Spleen (tissue), 11 donors: ENCODE results near the gene CD48. TPM values are rescaled to one million over a fixed set of nuclear protein-coding genes. Genes with fewer than 3 reads are reported as not detected.

Source experiments
- DNase-seq: peaks from one replicate; pipeline ENCODE4 v3.0.0-alpha.2; 2020
- H3K27ac ChIP-seq, 8 donors: fragments of 200-600 bp; sonication (generic) in 7 of 8; 1 replicate in 4 of 8; 2 replicates in 4 of 8; pipeline versions ENCODE4 v1.5.0 to v1.8.0; 2016 to 2021; ENCODE audit warnings: inconsistent platforms in 4 of 8, mild to moderate bottlenecking in 4 of 8, moderate library complexity in 1 of 8
- H3K27me3 ChIP-seq, 7 donors: fragments of 200-600 bp; sonication (generic) in 6 of 7; replicated peaks in 1 of 7; 1 replicate in 4 of 7; 2 replicates in 3 of 7; pipeline versions ENCODE4 v1.5.0 to v1.8.0; 2016 to 2021; ENCODE audit warnings: inconsistent platforms in 3 of 7, mild to moderate bottlenecking in 1 of 7
- H3K36me3 ChIP-seq, 6 donors: fragments of 200-600 bp; sonication (generic) in 5 of 6; 1 replicate in 4 of 6; 2 replicates in 2 of 6; pipeline versions ENCODE4 v1.5.0 to v1.8.0; 2016 to 2021; ENCODE audit warnings: inconsistent platforms in 2 of 6
- H3K4me1 ChIP-seq, 6 donors: fragments of 200-600 bp; sonication (generic) in 5 of 6; 1 replicate in 3 of 6; 2 replicates in 3 of 6; pipeline versions ENCODE4 v1.5.0 to v1.8.0; 2016 to 2021; ENCODE audit warnings: inconsistent platforms in 3 of 6
- H3K4me3 ChIP-seq, 8 donors: fragments of 200-600 bp; sonication (generic) in 7 of 8; 1 replicate in 4 of 8; 2 replicates in 4 of 8; pipeline versions ENCODE4 v1.5.0 to v1.8.0; 2016 to 2021; ENCODE audit warnings: inconsistent platforms in 4 of 8, mild to moderate bottlenecking in 4 of 8, moderate library complexity in 2 of 8
- H3K9me3 ChIP-seq, 8 donors: fragments of 200-600 bp; sonication (generic) in 7 of 8; 1 replicate in 4 of 8; 2 replicates in 4 of 8; pipeline versions ENCODE4 v1.5.0 to v1.8.0; 2016 to 2021; ENCODE audit warnings: inconsistent platforms in 4 of 8
- CTCF ChIP-seq, 11 experiments: fragments of 200-600 bp in 7 of 11; fragments of 450-650 bp in 4 of 11; sonication (generic) in 4 of 11; IDR thresholded peaks in 8 of 11; conservative IDR thresholded peaks in 3 of 11; 1 replicate in 7 of 11; 2 replicates in 4 of 11; pipeline versions ENCODE4 v1.4.0 to v1.8.0; 2016 to 2021; ENCODE audit warnings: antibody characterized with exemption in 11 of 11, inconsistent platforms in 4 of 11, mild to moderate bottlenecking in 1 of 11
- POLR2A ChIP-seq, 3 donors: fragments of 450-650 bp; IDR thresholded peaks; one replicate each; pipeline ENCODE4 v1.5.1; 2017; ENCODE audit warnings: antibody characterized with exemption in 3 of 3, mild to moderate bottlenecking in 1 of 3
- POLR2AphosphoS5 ChIP-seq, 3 donors: sonication (generic); formaldehyde crosslinking; IDR thresholded peaks; one replicate each; pipeline ENCODE4 v1.5.1; 2017; ENCODE audit warnings: antibody characterized with exemption in 3 of 3
- WGBS, 5 donors: extraction: QIAGEN DNeasy Blood & Tissue Kit in 3 of 5; methylation state at CpG; one replicate each; pipeline versions ENCODE4 v1.1.5 to v1.1.7; 2013 to 2018; 5-methylcytosine and 5-hydroxymethylcytosine counted together
- intact Hi-C: fragments of 100-400 bp; cut with DNase I; formaldehyde crosslinking; loops from one replicate; pipeline ENCODE4 v1.15.0; 2023; ENCODE audit warnings: low total_unique reads
- polyA plus RNA-seq, 3 donors: library from polyadenylated mRNA; stranded (reverse); fragments of 200-250 nt; gene quantifications; one replicate each; pipeline ENCODE4 v1.2.1, GENCODE V29; 2013
- total RNA-seq, 7 donors: library from RNA; depleted of rRNA in 3 of 7; stranded (reverse); fragments of >200 nt in 3 of 7; fragmentation: NEBNext Ultra II Directional in 4 of 7; extraction: Animal tissue kit (Norgen Biotek cat#: 25700) in 4 of 7; gene quantifications; one replicate each; pipeline versions ENCODE4 v1.1.0 to v1.2.1, GENCODE V29; 2016 to 2021
- donor health status: healthy with polysubstance abuse.
- donor health status: DM: no; HTN: no; CAD: no; lungs with moderate emphysema.
- donor health status: DM: no; HTN: no; CAD: no.
- donor health status: Bipolar disorder and iron deficiency.
- donor health status: healthy.
- donor health status: DM: no; HTN: no; CAD: no.
- donor health status: DM: yes; HTN: yes; CAD: no.

Gene CD48
- total and polyA plus RNA-seq, 10 donors: 150 to 510 (median 248) TPM

GRCh38 chr1:160742428-160743127 is 31.0 kb upstream of the CD48 start:
- TF ChIP-seq POLR2AphosphoS5 (IDR thresholded peaks at IDR 0.05) (no peak), POLR2A (IDR thresholded peaks at IDR 0.05) (no peak), CTCF (IDR thresholded peaks at IDR 0.05 in 8 of 11, conservative IDR thresholded peaks at IDR 0.05 in 3 of 11) (no peak)
- DNase-seq: no peak
- intact Hi-C loops: no loop called here
- H3K4me3 ChIP-seq: peak overlapping the region in 1 of 8 donors; percentile 64
- WGBS, 5 donors: 63 to 71% (median 69%) methylated on average over 8 of the region's 8 CpGs
- H3K36me3 ChIP-seq: no peaks in the 10 kb centered on the region
- no peaks in the 10 kb centered on the region for H3K27me3 ChIP-seq
- H3K27ac ChIP-seq: peak overlapping the region; percentile 29 to 84 (median 70)
- H3K4me1 ChIP-seq: peaks cover 0 to 94% (median 48%) of the 10 kb centered on the region in 6 donors
- H3K9me3 ChIP-seq: peaks cover 0 to 7% (median 3%) of the 10 kb centered on the region in 8 donors

GRCh38 chr1:160741612-160742348 is 30.2 kb upstream of the CD48 start:
- DNase-seq: no peak
- no peak for TF ChIP-seq POLR2A (IDR thresholded peaks at IDR 0.05)
- TF ChIP-seq CTCF (IDR thresholded peaks at IDR 0.05 in 8 of 11, conservative IDR thresholded peaks at IDR 0.05 in 3 of 11): no peak
- TF ChIP-seq POLR2AphosphoS5 (IDR thresholded peaks at IDR 0.05): no peak
- Histone ChIP-seq H3K4me1 (peaks cover 0 to 86% (median 45%) of the 10 kb centered on the region in 6 donors), H3K4me3 (peak overlapping the region in 5 of 8 donors; percentile 4 to 64 (median 32)), H3K27me3 (no peaks in the 10 kb centered on the region), H3K27ac (peak overlapping the region in 7 of 8 donors; percentile 5 to 84 (median 71)), H3K36me3 (no peaks in the 10 kb centered on the region), H3K9me3 (peaks cover 0 to 15% (median 11%) of the 10 kb centered on the region in 8 donors)
- WGBS, 5 donors: 63 to 75% (median 72%) methylated on average over 5 of the region's 5 CpGs
- intact Hi-C loops: no loop called here

GRCh38 chr1:160741092-160741501 is 29.5 kb upstream of the CD48 start:
- no peak for DNase-seq
- WGBS, 5 donors: 72 to 82% (median 78%) methylated on average over 4 of the region's 4 CpGs
- peak overlapping the region in 6 of 8 donors; percentile 20 to 64 (median 34) for H3K4me3 ChIP-seq
- peak overlapping the region in 7 of 8 donors; percentile 53 to 84 (median 71) for H3K27ac ChIP-seq
- H3K27me3 ChIP-seq: no peaks in the 10 kb centered on the region
- no peaks in the 10 kb centered on the region for H3K36me3 ChIP-seq
- H3K4me1 ChIP-seq: peaks cover 0 to 79% (median 42%) of the 10 kb centered on the region in 6 donors
- peaks cover 0 to 22% (median 18%) of the 10 kb centered on the region in 8 donors for H3K9me3 ChIP-seq
- TF ChIP-seq CTCF (IDR thresholded peaks at IDR 0.05 in 8 of 11, conservative IDR thresholded peaks at IDR 0.05 in 3 of 11) (no peak), POLR2A (IDR thresholded peaks at IDR 0.05) (no peak), POLR2AphosphoS5 (IDR thresholded peaks at IDR 0.05) (no peak)
- intact Hi-C loops: no loop called here
